ENCODE results near the gene ADARB2.
"Not testable (repeated sequence)": the region's sequence is repeated elsewhere in the genome, so short reads cannot be mapped to it uniquely, and the experiment has no call there.

ADARB2 gene

DNA sequence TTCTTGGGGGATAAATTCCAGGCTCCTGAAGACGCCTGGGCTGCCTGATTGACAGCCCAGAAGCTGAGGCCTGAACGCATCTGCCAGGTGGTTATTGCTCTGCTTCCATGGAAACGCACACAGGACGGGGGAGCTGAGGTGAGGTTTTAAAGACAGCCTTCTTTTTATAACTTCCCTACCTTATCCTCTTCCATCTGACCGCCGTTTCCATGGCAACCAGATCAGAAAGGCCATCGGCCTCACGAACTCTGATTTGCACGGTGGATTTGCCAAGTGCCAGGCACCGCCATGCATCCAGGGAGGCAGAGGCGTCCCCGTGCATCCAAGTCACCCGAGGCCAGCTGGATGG, 260.9 kb downstream of the ADARB2 start:
- DNase-seq = no peak

- DNase-seq = no peak
Measured at GRCh38 chr10:1475771-1476454, 261.4 kb downstream of the ADARB2 start.

DNA sequence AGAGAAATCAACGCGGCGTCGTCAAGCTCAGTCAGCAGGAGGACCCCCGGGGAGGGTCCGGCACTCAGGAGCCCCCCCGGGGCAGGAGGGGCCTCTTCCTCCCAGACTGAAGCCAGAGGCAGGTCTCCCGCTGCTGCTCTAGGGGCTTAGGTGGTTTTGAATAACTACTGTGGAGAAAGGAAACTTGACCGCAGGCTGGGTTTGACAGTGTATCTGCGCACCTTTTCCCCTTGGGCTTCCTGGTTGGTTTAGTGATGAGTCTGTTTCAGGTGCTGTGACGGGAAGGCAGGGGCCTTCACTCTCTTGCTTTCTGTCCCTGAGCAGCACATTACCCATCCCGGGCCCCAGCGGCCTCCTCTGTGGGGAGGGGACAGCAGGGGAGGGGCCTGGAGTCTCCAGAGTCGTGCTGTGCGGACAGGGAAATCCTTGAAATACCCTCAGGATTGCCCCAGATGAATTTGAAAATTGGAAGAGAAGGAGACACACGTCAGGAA, 262.2 kb downstream of the ADARB2 start:
- peak; percentile 58 for DNase-seq

DNA sequence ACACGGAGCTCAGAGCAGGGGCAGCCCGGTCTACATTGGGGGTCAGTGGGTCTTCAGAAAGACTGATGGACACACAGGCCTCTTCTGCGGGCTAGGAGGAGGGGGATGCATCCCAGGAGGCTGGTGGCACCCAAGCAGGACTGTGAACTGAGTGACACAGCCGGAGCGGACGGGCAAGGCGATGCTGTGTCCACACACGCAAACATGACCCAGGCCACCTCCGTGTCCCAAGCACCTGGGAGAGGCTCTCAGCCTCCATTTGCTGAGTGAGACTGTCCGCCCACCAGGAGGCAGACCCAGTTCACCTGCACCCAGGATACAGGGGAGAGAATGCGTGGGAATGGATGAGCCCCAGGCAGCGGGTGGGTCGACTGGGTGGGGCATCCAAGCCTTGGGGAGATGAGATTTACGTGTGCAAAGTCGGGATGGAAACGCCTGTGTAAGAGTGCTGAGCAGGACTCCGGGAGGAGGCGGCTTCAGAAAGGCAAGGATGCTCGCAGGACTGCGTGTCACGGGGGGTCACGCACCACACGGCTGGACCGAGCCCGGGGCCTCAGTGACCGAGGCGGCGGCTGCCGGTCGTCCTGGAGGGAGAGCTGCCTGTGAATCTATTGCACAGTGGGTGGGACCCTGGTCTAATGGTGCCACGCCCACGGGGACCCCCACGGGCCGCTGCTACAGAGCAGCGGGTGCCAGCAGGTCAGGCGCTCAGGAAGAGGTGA, 262.8 kb downstream of the ADARB2 start:
- no peak for DNase-seq

- no peak for DNase-seq
Measured at GRCh38 chr10:1473874-1474273, 263.5 kb downstream of the ADARB2 start.

DNA sequence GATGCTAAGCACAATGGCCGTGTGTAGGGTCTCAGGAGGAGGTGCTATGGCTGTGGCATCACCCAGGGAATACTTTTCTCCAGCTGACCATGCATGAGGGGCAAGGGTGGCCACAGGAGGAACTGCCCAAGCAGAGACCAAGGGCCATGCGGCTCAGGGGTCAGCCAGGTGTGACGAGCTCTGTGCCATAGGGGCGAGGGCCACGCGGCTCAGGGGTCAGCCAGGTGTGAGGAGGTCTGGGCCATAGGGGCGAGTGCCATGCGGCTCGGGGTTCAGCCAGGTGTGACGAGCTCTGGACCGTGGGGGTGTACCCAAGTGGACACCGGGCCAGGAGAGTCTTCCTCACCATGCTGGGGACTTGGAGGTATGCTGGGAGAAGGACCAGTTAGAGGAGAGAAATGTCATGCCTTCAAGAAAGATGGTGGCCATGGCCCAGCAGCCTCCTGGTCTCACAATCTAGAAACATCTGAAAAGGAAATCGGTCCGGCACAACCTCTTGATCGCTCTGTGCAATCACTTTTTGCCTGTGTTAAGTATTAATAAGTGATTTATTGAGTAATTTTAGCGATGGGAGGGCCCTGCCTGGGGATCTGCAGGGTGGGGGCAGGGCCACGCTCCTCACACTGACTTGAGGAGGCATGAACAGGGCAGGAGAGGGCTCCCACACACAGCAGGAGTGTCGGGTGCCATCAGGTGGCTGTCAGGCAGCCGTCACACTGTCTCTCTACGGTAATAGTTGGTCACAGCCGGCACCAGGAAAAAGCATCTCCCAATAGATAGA, 265.0 kb downstream of the ADARB2 start:
- no peak for DNase-seq

- no peak for DNase-seq
Measured at GRCh38 chr10:1468811-1469210, 268.5 kb downstream of the ADARB2 start.

DNA sequence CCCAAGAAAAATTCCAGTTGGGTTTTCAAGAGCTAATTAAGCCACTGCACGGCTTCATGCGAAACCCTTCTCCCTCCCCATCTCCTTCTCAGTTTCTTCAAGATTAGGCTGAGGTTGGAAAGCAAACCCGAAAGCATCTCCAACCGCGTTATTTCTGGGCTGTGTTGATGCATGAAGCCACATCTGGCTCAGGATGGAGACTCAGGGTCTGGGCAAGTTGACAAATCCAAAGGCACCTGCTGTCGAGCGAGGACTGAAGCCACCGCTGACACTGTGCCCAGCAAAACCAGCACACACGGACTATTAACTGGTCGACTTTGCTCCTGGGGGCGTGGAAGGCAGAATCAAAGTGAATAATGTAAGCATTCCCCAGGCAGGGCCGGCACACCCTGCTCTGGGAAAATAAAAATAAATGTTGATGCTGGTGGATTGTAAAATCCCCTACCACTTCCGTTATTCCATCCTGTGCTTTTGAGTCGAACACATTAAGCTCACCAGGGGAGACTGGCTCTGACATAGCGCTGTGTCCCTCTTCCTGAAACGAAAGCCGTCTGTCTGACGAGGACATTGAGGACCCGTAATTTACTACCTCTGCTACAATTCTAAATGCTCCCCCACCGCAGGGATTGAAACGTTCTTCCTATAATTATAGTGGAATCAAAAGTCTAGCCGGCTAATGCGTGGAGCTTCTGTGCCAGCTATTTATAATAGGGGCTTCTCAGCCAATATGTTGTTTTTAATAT, 269.8 kb downstream of the ADARB2 start:
- no peak for DNase-seq

DNA sequence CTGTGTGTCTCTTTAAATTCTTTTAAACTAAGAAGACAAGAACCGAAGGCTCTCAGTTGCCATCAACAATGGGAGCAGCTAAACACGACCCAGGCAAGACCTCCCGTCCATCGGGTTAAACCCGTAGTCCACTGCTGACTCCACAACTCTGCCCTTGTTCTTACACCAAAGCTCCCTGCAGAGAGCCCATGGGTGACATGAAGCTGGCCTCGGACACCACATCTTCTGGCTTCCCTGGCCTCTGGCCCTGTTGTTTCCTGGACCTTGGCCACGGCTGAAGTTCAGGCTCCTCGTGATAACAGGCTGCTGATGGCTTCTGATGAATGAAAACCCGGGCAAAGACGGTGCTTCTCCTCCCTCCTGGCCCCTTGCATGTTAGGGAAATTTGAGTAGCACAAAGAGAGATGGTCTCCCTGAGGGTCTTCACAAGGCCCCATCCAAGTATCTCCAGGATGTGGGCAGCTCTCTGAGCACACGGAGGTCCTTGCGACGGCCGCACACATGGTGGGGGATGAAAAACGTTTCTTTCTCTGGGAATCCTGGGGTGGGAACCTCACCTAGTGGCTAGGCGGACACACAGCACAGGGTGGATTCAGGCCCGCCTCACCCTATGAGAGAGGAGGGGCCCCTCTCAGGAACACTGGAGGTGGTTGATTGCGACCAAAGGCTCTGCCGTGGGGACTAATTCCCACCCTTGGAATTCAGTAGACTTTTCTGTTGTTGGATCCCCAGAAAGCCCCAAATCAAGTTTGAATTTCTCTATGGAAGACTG, 271.1 kb downstream of the ADARB2 start:
- no peak for DNase-seq

GRCh38 chr10:1465418-1465911, 271.9 kb downstream of the ADARB2 start:
- DNase-seq = peak; percentile 32

GRCh38 chr10:1464881-1465417, 272.4 kb downstream of the ADARB2 start:
- no peak for DNase-seq

- not testable (repeated sequence) for DNase-seq
Measured at GRCh38 chr10:1463971-1464370, 273.4 kb downstream of the ADARB2 start.

DNA sequence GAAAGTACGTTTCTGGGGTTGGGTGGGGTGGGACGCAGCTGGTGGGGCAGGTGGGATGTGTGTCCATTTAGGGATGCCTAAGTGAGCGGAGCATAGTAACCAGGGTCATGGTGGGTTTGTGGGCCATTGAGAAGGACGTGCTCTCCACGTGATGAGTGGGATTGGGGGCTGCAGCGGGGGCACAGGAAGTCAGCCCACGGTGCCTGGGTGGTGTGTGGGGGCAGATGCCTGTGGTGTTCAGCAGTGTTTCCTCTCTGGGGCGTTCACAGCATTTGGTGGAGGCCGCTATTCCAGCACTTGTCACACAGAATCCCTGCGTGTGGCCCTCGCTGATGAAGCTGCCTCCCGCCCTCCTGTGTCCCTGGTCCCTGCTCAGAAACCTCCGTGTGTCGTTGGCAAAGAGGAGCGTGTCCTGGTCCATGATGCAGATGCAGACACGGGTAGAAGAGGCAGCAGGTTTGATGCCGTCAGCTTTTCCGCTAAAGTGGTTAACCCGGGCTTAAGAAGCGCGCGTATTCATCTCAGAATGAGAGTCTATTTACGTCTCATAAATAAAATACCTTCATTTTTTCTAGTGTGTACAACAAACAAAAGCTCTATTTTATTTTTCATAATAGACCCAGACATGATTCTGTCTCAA, 274.2 kb downstream of the ADARB2 start:
- DNase-seq = no peak

- DNase-seq = no peak
Measured at GRCh38 chr10:1462521-1462920, 274.8 kb downstream of the ADARB2 start.

DNA sequence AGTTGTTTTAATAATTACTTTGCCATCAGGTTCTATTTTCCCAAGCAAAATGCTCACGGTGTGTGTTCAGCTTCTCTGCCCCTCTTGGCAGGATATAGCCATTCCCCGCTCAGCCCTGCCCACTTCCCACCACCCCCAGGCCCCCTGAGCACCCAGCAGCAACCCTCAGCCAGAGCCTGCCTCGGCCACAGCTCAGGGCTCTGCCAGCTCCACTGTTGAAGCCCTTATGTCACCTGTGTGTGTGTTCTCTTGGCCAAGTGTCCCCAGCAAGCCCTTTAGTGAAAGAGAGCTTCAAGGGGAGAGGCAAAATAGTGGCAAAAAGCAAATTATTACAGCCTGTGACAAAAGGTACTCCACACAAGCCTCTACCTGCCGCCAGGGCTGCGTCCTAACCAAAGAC, 275.3 kb downstream of the ADARB2 start:
- DNase-seq = no peak

GRCh38 chr10:1461016-1461415, 276.3 kb downstream of the ADARB2 start:
- DNase-seq = no peak

- not testable (repeated sequence) for DNase-seq
Measured at GRCh38 chr10:1459664-1460063, 277.7 kb downstream of the ADARB2 start.

- DNase-seq = no peak
Measured at GRCh38 chr10:1454951-1455350, 282.4 kb downstream of the ADARB2 start.

DNA sequence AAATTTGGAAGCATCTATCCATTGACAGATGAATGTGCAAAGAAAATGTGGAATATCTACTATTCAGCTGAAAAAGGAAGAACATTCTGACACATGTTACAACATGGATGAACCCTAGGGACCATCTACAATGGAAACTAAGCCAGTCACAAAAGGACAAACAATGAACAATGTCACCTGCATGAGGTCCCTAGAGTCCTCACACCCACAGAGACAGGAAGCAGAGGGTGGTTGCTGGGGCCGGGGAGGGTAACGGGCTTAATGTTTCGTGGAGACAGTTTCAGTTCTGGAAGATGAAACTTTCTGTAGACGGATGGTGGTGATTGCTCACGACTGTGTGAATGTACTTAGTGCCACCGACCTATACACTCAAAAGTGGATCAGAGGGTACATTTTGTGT, 282.9 kb downstream of the ADARB2 start:
- DNase-seq = no peak

DNA sequence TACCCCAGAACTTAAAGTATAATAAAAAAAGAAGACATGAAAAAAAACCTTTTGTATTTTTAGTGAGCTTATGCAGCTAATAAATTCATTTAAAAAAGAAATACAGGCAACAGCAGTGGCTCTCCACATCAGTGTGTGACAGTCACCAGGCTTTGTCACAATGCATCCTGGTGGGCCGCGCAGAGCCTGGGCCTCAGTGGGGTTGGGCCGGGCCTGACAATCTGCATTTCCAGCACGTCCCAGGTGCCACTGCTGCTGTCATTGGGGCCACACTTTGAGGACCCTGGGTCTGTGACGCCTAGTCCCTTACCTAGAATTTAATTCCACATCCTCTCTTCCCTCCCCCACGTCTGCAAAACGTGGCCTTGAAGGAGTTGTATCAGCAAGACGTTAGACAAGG, 284.5 kb downstream of the ADARB2 start:
- no peak for DNase-seq

- DNase-seq = no peak
Measured at GRCh38 chr10:1451941-1452340, 285.4 kb downstream of the ADARB2 start.
